ENCODE data around the gene ARHGAP24.

GRCh38 chr4:85740431-85740861 is 265.5 kb downstream of the ARHGAP24 start:
- no peak for TF ChIP-seq CTCF (IDR thresholded peaks at IDR 0.05; ENCODE audit: low read length)
- TF ChIP-seq EZH2phosphoT487 (IDR thresholded peaks at IDR 0.05; ENCODE audit: low read length): no peak

Measured in MM.1S (cell line).